ENCODE results near the gene IL4R. TPM values are rescaled to one million over a fixed set of nuclear protein-coding genes. Genes with fewer than 3 reads are reported as not detected.

IL4R gene
- total RNA-seq, 2 donors from 2014 or later: 11.9 to 35.5 TPM

DNA sequence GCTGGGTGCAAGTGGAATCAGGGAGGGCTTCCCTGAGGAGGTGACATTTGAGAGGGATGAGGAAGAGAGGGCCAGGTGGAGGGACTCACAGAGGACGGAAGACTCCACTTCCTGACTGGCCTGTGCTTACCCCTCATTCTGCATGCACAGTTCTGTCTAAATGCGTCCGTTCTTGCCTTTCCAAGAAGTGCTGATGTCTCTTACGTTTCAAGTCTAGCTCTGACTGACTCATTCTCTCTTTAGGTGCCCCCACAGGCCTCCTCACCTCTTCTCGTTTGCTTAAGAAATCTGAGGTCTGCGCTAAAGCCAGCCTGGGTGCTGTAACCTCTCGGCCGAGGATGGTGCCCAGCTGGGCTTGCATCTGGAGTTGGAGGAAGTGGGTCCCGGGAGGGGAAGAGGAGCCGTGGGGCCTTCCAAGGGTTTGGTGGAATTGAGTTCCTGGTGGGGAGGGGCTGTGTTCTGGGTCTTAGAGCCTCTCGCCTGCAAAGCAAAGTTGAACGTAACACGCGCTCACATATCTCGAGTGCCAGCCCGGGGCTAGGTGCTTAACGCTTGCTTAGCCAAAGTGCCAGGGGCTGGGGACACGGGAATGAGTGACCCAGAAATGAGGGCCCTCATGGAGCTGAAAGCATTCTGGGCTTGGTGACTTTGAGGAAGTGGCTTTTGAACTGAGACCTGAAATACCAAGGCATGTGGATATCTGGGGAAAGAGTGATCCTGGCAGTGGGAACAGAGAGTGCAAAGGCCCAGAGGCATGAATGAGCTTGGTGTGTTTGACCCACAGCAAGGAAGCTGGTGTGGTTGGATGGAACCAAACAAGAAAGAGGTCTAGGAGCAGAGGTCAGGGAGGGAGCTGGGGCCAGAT lies 4.8 kb downstream of the IL4R start:
- Histone ChIP-seq H3K4me1 (peaks cover 0 to 67% of the 10 kb centered on the region in 2 donors), H3K36me3 (no peaks in the 10 kb centered on the region), H3K9me3 (no peaks in the 10 kb centered on the region), H3K4me3 (no peak overlapping the region), H3K27me3 (no peaks in the 10 kb centered on the region), H3K27ac (peak overlapping the region; percentile 47 to 49)
- DNase-seq (ENCODE audit: low spot score): no peak
- TF ChIP-seq, protein P1, sequence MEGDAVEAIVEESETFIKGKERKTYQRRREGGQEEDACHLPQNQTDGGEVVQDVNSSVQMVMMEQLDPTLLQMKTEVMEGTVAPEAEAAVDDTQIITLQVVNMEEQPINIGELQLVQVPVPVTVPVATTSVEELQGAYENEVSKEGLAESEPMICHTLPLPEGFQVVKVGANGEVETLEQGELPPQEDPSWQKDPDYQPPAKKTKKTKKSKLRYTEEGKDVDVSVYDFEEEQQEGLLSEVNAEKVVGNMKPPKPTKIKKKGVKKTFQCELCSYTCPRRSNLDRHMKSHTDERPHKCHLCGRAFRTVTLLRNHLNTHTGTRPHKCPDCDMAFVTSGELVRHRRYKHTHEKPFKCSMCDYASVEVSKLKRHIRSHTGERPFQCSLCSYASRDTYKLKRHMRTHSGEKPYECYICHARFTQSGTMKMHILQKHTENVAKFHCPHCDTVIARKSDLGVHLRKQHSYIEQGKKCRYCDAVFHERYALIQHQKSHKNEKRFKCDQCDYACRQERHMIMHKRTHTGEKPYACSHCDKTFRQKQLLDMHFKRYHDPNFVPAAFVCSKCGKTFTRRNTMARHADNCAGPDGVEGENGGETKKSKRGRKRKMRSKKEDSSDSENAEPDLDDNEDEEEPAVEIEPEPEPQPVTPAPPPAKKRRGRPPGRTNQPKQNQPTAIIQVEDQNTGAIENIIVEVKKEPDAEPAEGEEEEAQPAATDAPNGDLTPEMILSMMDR (IDR thresholded peaks at IDR 0.05): no peak

DNA sequence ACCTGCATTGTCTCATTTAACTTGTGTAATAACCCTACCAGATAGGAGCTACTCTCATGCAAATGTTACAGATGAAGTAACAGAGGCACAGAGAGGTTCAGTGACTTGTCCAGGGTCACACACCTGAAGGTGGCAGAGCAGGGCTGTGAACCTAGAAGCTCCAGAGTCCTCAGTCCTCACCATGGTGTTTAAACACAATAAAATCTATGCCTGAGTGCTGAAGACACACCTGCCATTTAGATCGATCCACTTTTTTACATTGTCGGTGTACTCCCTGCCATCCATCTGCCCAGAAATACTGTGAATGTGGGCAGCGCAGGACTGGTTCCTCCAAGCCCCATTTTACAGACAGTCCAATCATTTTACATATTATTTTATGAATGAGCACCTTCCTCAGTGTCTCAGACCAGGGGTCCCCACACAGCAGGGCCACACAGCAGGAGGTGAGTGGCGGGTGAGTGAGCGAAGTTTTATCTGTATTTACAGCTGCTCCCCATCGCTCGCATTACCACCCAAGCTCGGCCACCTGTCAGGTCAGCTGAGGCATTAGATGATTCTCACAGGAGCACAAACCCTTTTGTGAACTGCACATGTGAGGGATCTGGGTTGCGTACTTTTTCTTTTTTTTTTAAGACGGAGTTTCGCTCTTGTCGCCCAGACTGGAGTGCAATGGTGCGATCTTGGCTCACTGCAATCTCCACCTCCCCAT lies 5.6 kb downstream of the IL4R start:
- no peak overlapping the region for H3K4me3 ChIP-seq

DNA sequence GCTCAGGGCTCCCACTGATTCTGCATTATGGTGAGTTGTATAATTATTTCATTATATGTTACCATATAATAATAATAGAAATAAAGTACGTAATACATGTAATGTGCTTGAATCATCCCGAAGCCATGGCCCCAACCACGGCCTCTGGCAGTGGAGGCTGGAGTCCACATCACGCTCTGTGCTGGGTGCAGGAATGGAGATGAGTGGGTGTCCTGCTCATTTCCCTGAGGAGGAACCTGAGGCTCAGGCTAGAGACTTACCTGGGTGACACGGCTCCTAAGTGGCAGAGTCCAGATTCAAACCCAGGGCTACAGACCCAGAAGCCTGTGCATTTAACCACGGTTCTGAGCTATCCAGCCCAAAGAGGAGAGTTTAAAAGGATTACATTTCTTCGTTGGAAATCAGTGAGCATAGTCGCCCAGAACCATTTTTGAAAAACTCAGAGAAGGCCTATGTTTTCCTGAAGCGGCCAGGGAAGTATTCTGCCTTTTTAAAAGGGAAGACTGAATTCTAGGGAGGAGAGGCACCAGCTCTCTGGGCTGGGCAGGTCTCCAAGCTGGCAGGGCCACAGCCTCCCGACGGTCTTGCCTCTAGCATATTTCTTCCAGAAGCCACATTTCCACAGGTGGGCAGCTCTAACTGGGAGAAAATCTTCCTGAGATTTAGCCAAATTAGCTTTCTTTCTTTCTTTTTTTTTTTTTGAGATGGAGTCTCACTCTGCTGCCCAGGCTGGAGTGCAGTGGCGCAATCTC lies 6.7 kb downstream of the IL4R start:
- TF ChIP-seq, protein P1 (IDR thresholded peaks at IDR 0.05): no peak
- Histone ChIP-seq H3K4me3 (no peak overlapping the region), H3K27ac (peak overlapping the region in 1 of 2 donors; percentile 32), H3K36me3 (no peaks in the 10 kb centered on the region), H3K9me3 (no peaks in the 10 kb centered on the region), H3K4me1 (peaks cover 0 to 64% of the 10 kb centered on the region in 2 donors), H3K27me3 (no peaks in the 10 kb centered on the region)
- DNase-seq (ENCODE audit: low spot score): no peak

More for the DNA sequence above, 5.6 kb downstream of the IL4R start:
- H3K4me1 ChIP-seq: peaks cover 0 to 74% of the 10 kb centered on the region in 2 donors
- DNase-seq (ENCODE audit: low spot score): no peak
- peak overlapping the region; percentile 47 to 49 for H3K27ac ChIP-seq
- TF ChIP-seq, protein P1 (IDR thresholded peaks at IDR 0.05): no peak
- H3K27me3 ChIP-seq: no peaks in the 10 kb centered on the region
- no peaks in the 10 kb centered on the region for H3K9me3 ChIP-seq
- no peaks in the 10 kb centered on the region for H3K36me3 ChIP-seq

DNA sequence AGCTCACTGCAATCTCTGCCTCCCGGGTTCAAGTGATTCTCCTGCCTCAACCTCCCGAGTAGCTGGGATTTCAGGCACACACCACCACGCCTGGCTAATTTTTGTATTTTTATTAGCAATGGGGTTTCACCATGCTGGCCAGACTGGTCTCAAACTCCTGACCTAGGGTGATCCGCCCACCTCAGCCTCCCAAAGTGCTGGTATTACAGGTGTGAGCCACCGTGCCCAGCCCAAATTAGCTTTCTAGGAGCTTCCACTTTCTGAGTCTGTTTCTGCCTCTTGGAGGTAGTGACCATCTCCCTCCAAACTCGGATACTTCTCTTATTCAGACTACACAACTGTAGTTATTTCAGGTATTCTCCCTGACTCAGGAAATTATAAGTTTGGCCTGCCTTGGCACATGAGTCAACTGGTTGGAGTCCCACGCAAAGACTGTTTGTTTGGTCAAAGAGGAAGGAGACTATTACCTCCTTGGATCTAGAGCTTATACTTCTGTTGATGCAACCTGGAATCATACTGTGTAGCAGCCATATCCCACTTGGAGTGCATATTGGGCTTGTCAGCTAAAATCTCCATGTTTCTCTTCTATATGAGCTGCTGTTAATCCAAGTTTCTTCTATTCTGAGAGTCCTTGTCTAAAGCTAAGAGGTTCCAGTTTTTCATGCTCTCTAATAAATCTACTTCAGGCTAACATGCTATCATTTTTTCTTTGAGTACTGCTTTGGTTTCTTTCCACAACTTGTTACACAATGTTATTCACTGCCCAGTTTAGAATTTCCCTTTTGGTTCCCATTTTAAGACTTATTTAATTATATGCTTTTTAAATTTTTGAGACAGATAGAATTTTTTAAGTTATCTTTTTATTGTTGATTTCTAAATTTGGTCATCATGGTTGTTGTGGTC lies 7.5 kb downstream of the IL4R start:
- Histone ChIP-seq H3K36me3 (no peaks in the 10 kb centered on the region), H3K27me3 (no peaks in the 10 kb centered on the region), H3K27ac (peak overlapping the region; percentile 32 to 40), H3K9me3 (no peaks in the 10 kb centered on the region), H3K4me3 (no peak overlapping the region), H3K4me1 (peaks cover 0 to 57% of the 10 kb centered on the region in 2 donors)
- DNase-seq (ENCODE audit: low spot score): no peak
- TF ChIP-seq, protein P1 (IDR thresholded peaks at IDR 0.05): no peak

All from right atrium auricular region (tissue), 2 donors.